H1 (cell line): ENCODE results near the gene ZMYND12.

Source experiments
- CEBPB ChIP-seq: IDR thresholded peaks from 2 replicates; pipeline ENCODE4 v1.6.1; 2012; ENCODE audit warnings: low read depth, low read length
- CREB1 ChIP-seq: IDR thresholded peaks from 2 replicates; pipeline ENCODE4 v1.6.1; 2012; ENCODE audit warnings: inconsistent platforms
- EP300 ChIP-seq, 2 experiments: IDR thresholded peaks; 1 replicate in 1 of 2; 2 replicates in 1 of 2; pipeline ENCODE4 v1.6.1; 2011 to 2012; ENCODE audit warnings: low read depth in 2 of 2, low read length in 2 of 2, mild to moderate bottlenecking in 2 of 2, borderline replicate concordance in 1 of 2, inconsistent platforms in 1 of 2, moderate library complexity in 1 of 2
- FOSL1 ChIP-seq: IDR thresholded peaks from 2 replicates; pipeline ENCODE4 v1.6.1; 2011; ENCODE audit warnings: mild to moderate bottlenecking, low read depth, low read length, moderate library complexity; ENCODE audit not compliant: insufficient read depth
- NANOG ChIP-seq: IDR thresholded peaks from 2 replicates; pipeline ENCODE4 v1.6.1; 2011; ENCODE audit warnings: low read length, low read depth, mild to moderate bottlenecking, inconsistent platforms; ENCODE audit not compliant: insufficient read depth, poor library complexity, severe bottlenecking
- PHF8 ChIP-seq: fragments of 200-600 bp; sonication (generic); conservative IDR thresholded peaks from 2 replicates; pipeline ENCODE4 v1.7.1; 2012; ENCODE audit warnings: low read depth, mild to moderate bottlenecking, inconsistent platforms, low read length, moderate library complexity
- POLR2A ChIP-seq, 2 experiments: IDR thresholded peaks; 1 replicate in 1 of 2; 2 replicates in 1 of 2; pipeline ENCODE4 v1.6.1; 2011; ENCODE audit warnings: low read depth in 2 of 2, low read length in 2 of 2, mild to moderate bottlenecking in 2 of 2; ENCODE audit errors: control extremely low read depth in 1 of 2
- YY1 ChIP-seq: IDR thresholded peaks from 2 replicates; pipeline ENCODE4 v1.6.1; 2011; ENCODE audit warnings: low read depth, mild to moderate bottlenecking, low read length
- TF ChIP-seq, protein P1 (sequence below): IDR thresholded peaks from 2 replicates; pipeline ENCODE4 v1.6.1; 2012; ENCODE audit warnings: inconsistent platforms
- TF ChIP-seq, protein P2 (sequence below), 3 experiments: IDR thresholded peaks; 1 replicate in 2 of 3; 2 replicates in 1 of 3; pipeline versions ENCODE4 v1.5.1 to v1.6.1; 2011; ENCODE audit warnings: low read length in 3 of 3, mild to moderate bottlenecking in 3 of 3, inconsistent platforms in 2 of 3, low read depth in 1 of 3, moderate library complexity in 1 of 3; ENCODE audit not compliant: insufficient read depth in 1 of 3; ENCODE audit errors: control extremely low read depth in 1 of 3
- TF ChIP-seq, protein P3 (sequence below): IDR thresholded peaks from 2 replicates; pipeline ENCODE4 v1.6.1; 2011; ENCODE audit warnings: low read length, improper control_type of control experiment

DNA sequence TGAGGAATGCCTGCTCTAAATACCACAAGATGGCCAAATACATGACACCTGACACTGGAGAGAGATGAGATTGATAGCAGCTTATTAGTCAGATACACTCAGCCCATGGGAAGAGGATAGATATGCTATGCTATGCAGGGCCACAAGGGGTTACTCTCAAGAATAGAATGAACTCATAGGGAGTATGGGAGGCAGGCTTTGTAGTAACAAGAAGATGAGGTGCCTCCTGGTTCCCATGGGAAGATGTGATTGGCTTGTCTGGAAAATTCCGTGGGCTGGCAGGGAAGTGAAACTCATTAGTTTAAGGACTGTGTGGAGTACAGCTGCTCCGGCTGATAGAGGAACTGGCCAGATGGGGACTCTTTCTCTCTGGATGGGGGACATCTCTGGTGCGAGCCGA, 23.8 kb upstream of the ZMYND12 start:
- TF ChIP-seq POLR2A (IDR thresholded peaks at IDR 0.05; ENCODE audit: control extremely low read depth in 1 of 2, low read depth in 2 of 2, low read length in 2 of 2) (no peak), PHF8 (no peak), FOSL1 (no peak), EP300 (IDR thresholded peaks at IDR 0.05; ENCODE audit: borderline replicate concordance in 1 of 2, low read depth in 2 of 2, low read length in 2 of 2) (no peak), YY1 (no peak), CREB1 (no peak), NANOG (no peak), CEBPB (no peak)
- TF ChIP-seq, protein P1, sequence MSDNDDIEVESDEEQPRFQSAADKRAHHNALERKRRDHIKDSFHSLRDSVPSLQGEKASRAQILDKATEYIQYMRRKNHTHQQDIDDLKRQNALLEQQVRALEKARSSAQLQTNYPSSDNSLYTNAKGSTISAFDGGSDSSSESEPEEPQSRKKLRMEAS: no peak
- TF ChIP-seq, protein P2, sequence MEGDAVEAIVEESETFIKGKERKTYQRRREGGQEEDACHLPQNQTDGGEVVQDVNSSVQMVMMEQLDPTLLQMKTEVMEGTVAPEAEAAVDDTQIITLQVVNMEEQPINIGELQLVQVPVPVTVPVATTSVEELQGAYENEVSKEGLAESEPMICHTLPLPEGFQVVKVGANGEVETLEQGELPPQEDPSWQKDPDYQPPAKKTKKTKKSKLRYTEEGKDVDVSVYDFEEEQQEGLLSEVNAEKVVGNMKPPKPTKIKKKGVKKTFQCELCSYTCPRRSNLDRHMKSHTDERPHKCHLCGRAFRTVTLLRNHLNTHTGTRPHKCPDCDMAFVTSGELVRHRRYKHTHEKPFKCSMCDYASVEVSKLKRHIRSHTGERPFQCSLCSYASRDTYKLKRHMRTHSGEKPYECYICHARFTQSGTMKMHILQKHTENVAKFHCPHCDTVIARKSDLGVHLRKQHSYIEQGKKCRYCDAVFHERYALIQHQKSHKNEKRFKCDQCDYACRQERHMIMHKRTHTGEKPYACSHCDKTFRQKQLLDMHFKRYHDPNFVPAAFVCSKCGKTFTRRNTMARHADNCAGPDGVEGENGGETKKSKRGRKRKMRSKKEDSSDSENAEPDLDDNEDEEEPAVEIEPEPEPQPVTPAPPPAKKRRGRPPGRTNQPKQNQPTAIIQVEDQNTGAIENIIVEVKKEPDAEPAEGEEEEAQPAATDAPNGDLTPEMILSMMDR (IDR thresholded peaks at IDR 0.05; ENCODE audit: control extremely low read depth in 1 of 3, insufficient read depth in 1 of 3, low read depth in 1 of 3, low read length in 3 of 3): peak in 2 of 3 experiments; percentile 24 to 60; a peak in 2 of 4 replicates
- TF ChIP-seq, protein P3, sequence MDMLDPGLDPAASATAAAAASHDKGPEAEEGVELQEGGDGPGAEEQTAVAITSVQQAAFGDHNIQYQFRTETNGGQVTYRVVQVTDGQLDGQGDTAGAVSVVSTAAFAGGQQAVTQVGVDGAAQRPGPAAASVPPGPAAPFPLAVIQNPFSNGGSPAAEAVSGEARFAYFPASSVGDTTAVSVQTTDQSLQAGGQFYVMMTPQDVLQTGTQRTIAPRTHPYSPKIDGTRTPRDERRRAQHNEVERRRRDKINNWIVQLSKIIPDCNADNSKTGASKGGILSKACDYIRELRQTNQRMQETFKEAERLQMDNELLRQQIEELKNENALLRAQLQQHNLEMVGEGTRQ: no peak
